Neuron (in vitro differentiated cells): ENCODE data around the gene CCNQ.

Source experiments
- H2AFZ ChIP-seq: one replicate; pipeline ENCODE4 v1.6.1; 2013; ENCODE audit warnings: low read depth, mild to moderate bottlenecking, inconsistent platforms, low read length, moderate library complexity
- H3K27me3 ChIP-seq: one replicate; pipeline ENCODE4 v1.6.1; 2013; ENCODE audit warnings: low read length; ENCODE audit not compliant: insufficient read depth
- H3K36me3 ChIP-seq: one replicate; pipeline ENCODE4 v1.6.1; 2013; ENCODE audit warnings: low read length; ENCODE audit not compliant: insufficient read depth
- H3K4me1 ChIP-seq: one replicate; pipeline ENCODE4 v1.6.1; 2013; ENCODE audit warnings: low read length; ENCODE audit not compliant: insufficient read depth
- H3K4me3 ChIP-seq: 2 replicates; pipeline ENCODE4 v1.5.1; 2013; ENCODE audit warnings: mild to moderate bottlenecking, low read length, moderate library complexity
- H3K9me3 ChIP-seq: one replicate; pipeline ENCODE4 v1.6.1; 2013; ENCODE audit warnings: low read length

CCNQ gene

GRCh38 chrX:153640736-153641575 is 42.0 kb upstream of the CCNQ start:
- H3K27me3 ChIP-seq = peaks cover 78% of the 10 kb centered on the region
- H3K36me3 ChIP-seq = no peaks in the 10 kb centered on the region
- H3K4me3 ChIP-seq = no peak overlapping the region
- no peak overlapping the region for H2AFZ ChIP-seq
- H3K4me1 ChIP-seq = peaks cover 7% of the 10 kb centered on the region
- H3K9me3 ChIP-seq = no peaks in the 10 kb centered on the region

GRCh38 chrX:153640045-153640686 is 41.2 kb upstream of the CCNQ start:
- Histone ChIP-seq H3K9me3 (no peaks in the 10 kb centered on the region), H2AFZ (no peak overlapping the region), H3K4me1 (peaks cover 7% of the 10 kb centered on the region), H3K4me3 (no peak overlapping the region), H3K27me3 (peaks cover 75% of the 10 kb centered on the region), H3K36me3 (no peaks in the 10 kb centered on the region)

GRCh38 chrX:153639177-153640044 is 40.5 kb upstream of the CCNQ start:
- no peak overlapping the region for H3K4me3 ChIP-seq
- H2AFZ ChIP-seq = no peak overlapping the region
- H3K9me3 ChIP-seq = no peaks in the 10 kb centered on the region
- peaks cover 6% of the 10 kb centered on the region for H3K4me1 ChIP-seq
- H3K36me3 ChIP-seq = no peaks in the 10 kb centered on the region
- peaks cover 71% of the 10 kb centered on the region for H3K27me3 ChIP-seq

- H3K27me3 ChIP-seq = peaks cover 67% of the 10 kb centered on the region
- H2AFZ ChIP-seq = no peak overlapping the region
- H3K36me3 ChIP-seq = no peaks in the 10 kb centered on the region
- H3K9me3 ChIP-seq = no peaks in the 10 kb centered on the region
- no peak overlapping the region for H3K4me3 ChIP-seq
- H3K4me1 ChIP-seq = peaks cover 2% of the 10 kb centered on the region
Observed at GRCh38 chrX:153638436-153639176, 39.7 kb upstream of the CCNQ start.

- H3K4me3 ChIP-seq = no peak overlapping the region
- H2AFZ ChIP-seq = no peak overlapping the region
- H3K36me3 ChIP-seq = no peaks in the 10 kb centered on the region
- no peaks in the 10 kb centered on the region for H3K9me3 ChIP-seq
- peaks cover 65% of the 10 kb centered on the region for H3K27me3 ChIP-seq
- H3K4me1 ChIP-seq = no peaks in the 10 kb centered on the region
Observed at GRCh38 chrX:153638041-153638371, 39.1 kb upstream of the CCNQ start.

GRCh38 chrX:153637121-153638040 is 38.4 kb upstream of the CCNQ start:
- Histone ChIP-seq H3K4me1 (no peaks in the 10 kb centered on the region), H3K36me3 (no peaks in the 10 kb centered on the region), H3K27me3 (peaks cover 68% of the 10 kb centered on the region), H3K9me3 (no peaks in the 10 kb centered on the region), H3K4me3 (no peak overlapping the region), H2AFZ (no peak overlapping the region)

GRCh38 chrX:153636716-153637115 is 37.8 kb upstream of the CCNQ start:
- Histone ChIP-seq H3K4me1 (no peaks in the 10 kb centered on the region), H3K27me3 (peaks cover 67% of the 10 kb centered on the region)

GRCh38 chrX:153635788-153636668 is 37.1 kb upstream of the CCNQ start:
- peaks cover 8% of the 10 kb centered on the region for H3K9me3 ChIP-seq
- no peaks in the 10 kb centered on the region for H3K36me3 ChIP-seq
- H2AFZ ChIP-seq = no peak overlapping the region
- H3K4me3 ChIP-seq = no peak overlapping the region
- H3K27me3 ChIP-seq = peaks cover 60% of the 10 kb centered on the region
- no peaks in the 10 kb centered on the region for H3K4me1 ChIP-seq

More at GRCh38 chrX:153636716-153637115, 37.8 kb upstream of the CCNQ start:
- no peak overlapping the region for H2AFZ ChIP-seq
- no peak overlapping the region for H3K4me3 ChIP-seq
- no peaks in the 10 kb centered on the region for H3K36me3 ChIP-seq
- H3K9me3 ChIP-seq = peaks cover 2% of the 10 kb centered on the region

- Histone ChIP-seq H3K27me3 (peaks cover 57% of the 10 kb centered on the region), H3K9me3 (peaks cover 8% of the 10 kb centered on the region), H3K4me3 (no peak overlapping the region), H3K4me1 (no peaks in the 10 kb centered on the region), H2AFZ (no peak overlapping the region), H3K36me3 (no peaks in the 10 kb centered on the region)
Observed at GRCh38 chrX:153635388-153635787, 36.4 kb upstream of the CCNQ start.

GRCh38 chrX:153634832-153635231 is 35.9 kb upstream of the CCNQ start:
- Histone ChIP-seq H3K9me3 (peaks cover 8% of the 10 kb centered on the region), H3K4me3 (no peak overlapping the region), H2AFZ (no peak overlapping the region), H3K27me3 (peaks cover 52% of the 10 kb centered on the region), H3K36me3 (no peaks in the 10 kb centered on the region), H3K4me1 (no peaks in the 10 kb centered on the region)

- peaks cover 8% of the 10 kb centered on the region for H3K9me3 ChIP-seq
Observed at GRCh38 chrX:153634236-153634635, 35.3 kb upstream of the CCNQ start.

More at GRCh38 chrX:153634236-153634635, 35.3 kb upstream of the CCNQ start:
- Histone ChIP-seq H2AFZ (no peak overlapping the region), H3K27me3 (peaks cover 50% of the 10 kb centered on the region), H3K4me1 (no peaks in the 10 kb centered on the region), H3K4me3 (no peak overlapping the region), H3K36me3 (no peaks in the 10 kb centered on the region)
